ENCODE results near the gene MTHFR. TPM values are rescaled to one million over a fixed set of nuclear protein-coding genes. Genes with fewer than 3 reads are reported as not detected.
A peak's percentile ranks its signal among the peaks of the same experiment; 100 is the strongest.

Gene MTHFR
- polyA plus RNA-seq, 1 experiment = 8.8 TPM

- H3K4me3 ChIP-seq (ENCODE audit: low read depth, low read length) = no peak overlapping the region
- TF ChIP-seq CTCF (IDR thresholded peaks at IDR 0.05; ENCODE audit: low read depth, low read length) = no peak
- DNase-seq (ENCODE audit: low read depth, low spot score) = no peak
- ChIA-PET CTCF (interaction anchor here (0.7 to 1.8 kb wide), 3 partner anchors 13 to 84 kb away, joined by 3 to 5 read pairs (median 3); no protein-coding TSS in a partner anchor), POLR2A (interaction anchor here (1.0 kb wide), 1 partner anchor 17 kb away, joined by 4 read pairs; the partner anchor contains the start of gene CLCN6)
- H3K27me3 ChIP-seq (ENCODE audit: control insufficient read depth, insufficient read depth, low read length) = no peaks in the 10 kb centered on the region
- H3K27ac ChIP-seq (ENCODE audit: low read depth, low read length) = no peak overlapping the region
- H3K9me3 ChIP-seq (ENCODE audit: control insufficient read depth, insufficient read depth, low read length) = no peaks in the 10 kb centered on the region
Measured at GRCh38 chr1:11823366-11824137, 17.8 kb upstream of the MTHFR start.

- DNase-seq (ENCODE audit: low read depth, low spot score) = no peak
- Histone ChIP-seq H3K9me3 (ENCODE audit: control insufficient read depth, insufficient read depth, low read length) (no peaks in the 10 kb centered on the region), H3K27me3 (ENCODE audit: control insufficient read depth, insufficient read depth, low read length) (no peaks in the 10 kb centered on the region), H3K4me3 (ENCODE audit: low read depth, low read length) (no peak overlapping the region), H3K27ac (ENCODE audit: low read depth, low read length) (peak overlapping the region; percentile 57)
- ChIA-PET POLR2A (interaction anchor here (1.2 to 1.6 kb wide), 2 partner anchors 16 to 86 kb away, joined by 6 to 23 read pairs; partner anchors contain the start of genes CLCN6 and MTHFR), CTCF (interaction anchor here (1.4 to 1.5 kb wide), 2 partner anchors 16 to 86 kb away, joined by 6 read pairs; no protein-coding TSS in a partner anchor)
- TF ChIP-seq CTCF (IDR thresholded peaks at IDR 0.05; ENCODE audit: low read depth, low read length) = no peak
Measured at GRCh38 chr1:11822091-11822490, 16.3 kb upstream of the MTHFR start.

GRCh38 chr1:11817192-11817591, 11.4 kb upstream of the MTHFR start:
- POLR2A ChIA-PET = no interaction called here
- no peak for TF ChIP-seq CTCF (IDR thresholded peaks at IDR 0.05; ENCODE audit: low read depth, low read length)
- CTCF ChIA-PET = no interaction called here
- Histone ChIP-seq H3K27ac (ENCODE audit: low read depth, low read length) (no peak overlapping the region), H3K27me3 (ENCODE audit: control insufficient read depth, insufficient read depth, low read length) (no peaks in the 10 kb centered on the region), H3K9me3 (ENCODE audit: control insufficient read depth, insufficient read depth, low read length) (no peaks in the 10 kb centered on the region), H3K4me3 (ENCODE audit: low read depth, low read length) (no peak overlapping the region)
- no peak for DNase-seq (ENCODE audit: low read depth, low spot score)

- ChIA-PET CTCF (no interaction called here), POLR2A (no interaction called here)
- no peak for TF ChIP-seq CTCF (IDR thresholded peaks at IDR 0.05; ENCODE audit: low read depth, low read length)
- no peak overlapping the region for H3K4me3 ChIP-seq (ENCODE audit: low read depth, low read length)
- H3K9me3 ChIP-seq (ENCODE audit: control insufficient read depth, insufficient read depth, low read length) = no peaks in the 10 kb centered on the region
- no peak overlapping the region for H3K27ac ChIP-seq (ENCODE audit: low read depth, low read length)
- H3K27me3 ChIP-seq (ENCODE audit: control insufficient read depth, insufficient read depth, low read length) = no peaks in the 10 kb centered on the region
- no peak for DNase-seq (ENCODE audit: low read depth, low spot score)
Measured at GRCh38 chr1:11813021-11813420, 7.3 kb upstream of the MTHFR start.

- Histone ChIP-seq H3K27me3 (ENCODE audit: control insufficient read depth, insufficient read depth, low read length) (no peaks in the 10 kb centered on the region), H3K9me3 (ENCODE audit: control insufficient read depth, insufficient read depth, low read length) (no peaks in the 10 kb centered on the region; the same call in 1 of the 2 replicates), H3K4me3 (ENCODE audit: low read depth, low read length) (peak overlapping the region; percentile 84), H3K27ac (ENCODE audit: low read depth, low read length) (no peak overlapping the region)
- ChIA-PET POLR2A (interaction anchor here (1.3 to 1.8 kb wide), 2 partner anchors 17 to 102 kb away, joined by 4 to 22 read pairs; no protein-coding TSS in a partner anchor), CTCF (interaction anchor here (1.4 to 2.4 kb wide), 3 partner anchors 22 to 769 kb away, joined by 4 to 9 read pairs (median 7); no protein-coding TSS in a partner anchor)
- DNase-seq (ENCODE audit: low read depth, low spot score) = no peak
- TF ChIP-seq CTCF (IDR thresholded peaks at IDR 0.05; ENCODE audit: low read depth, low read length) = no peak
Measured at GRCh38 chr1:11807133-11807532, 1.4 kb upstream of the MTHFR start.
